Vagina (tissue), 2 donors: ENCODE data around the gene ANKRD7.

Experiments used
- POLR2A ChIP-seq, 2 donors: fragments of 450-650 bp; IDR thresholded peaks; one replicate each; pipeline ENCODE4 v1.6.1; 2017; ENCODE audit warnings: antibody characterized with exemption in 2 of 2, mild to moderate bottlenecking in 2 of 2, moderate library complexity in 2 of 2
- POLR2AphosphoS5 ChIP-seq, 2 donors: sonication (generic); formaldehyde crosslinking; IDR thresholded peaks; one replicate each; pipeline ENCODE4 v1.9.0; 2017; ENCODE audit warnings: antibody characterized with exemption in 2 of 2, mild to moderate bottlenecking in 2 of 2, low read depth in 1 of 2; ENCODE audit not compliant: insufficient read depth in 1 of 2
- TF ChIP-seq, protein P1 (sequence below), 3 experiments: fragments of 450-650 bp in 2 of 3; fragments of 200-600 bp in 1 of 3; sonication (generic) in 1 of 3; IDR thresholded peaks; one replicate each; pipeline ENCODE4 v1.5.1; 2017 to 2019; ENCODE audit warnings: antibody characterized with exemption in 3 of 3, mild to moderate bottlenecking in 2 of 3, moderate library complexity in 2 of 3

- TF ChIP-seq POLR2A (IDR thresholded peaks at IDR 0.05) (no peak), POLR2AphosphoS5 (IDR thresholded peaks at IDR 0.05; ENCODE audit: insufficient read depth in 1 of 2, low read depth in 1 of 2) (no peak)
- TF ChIP-seq, protein P1, sequence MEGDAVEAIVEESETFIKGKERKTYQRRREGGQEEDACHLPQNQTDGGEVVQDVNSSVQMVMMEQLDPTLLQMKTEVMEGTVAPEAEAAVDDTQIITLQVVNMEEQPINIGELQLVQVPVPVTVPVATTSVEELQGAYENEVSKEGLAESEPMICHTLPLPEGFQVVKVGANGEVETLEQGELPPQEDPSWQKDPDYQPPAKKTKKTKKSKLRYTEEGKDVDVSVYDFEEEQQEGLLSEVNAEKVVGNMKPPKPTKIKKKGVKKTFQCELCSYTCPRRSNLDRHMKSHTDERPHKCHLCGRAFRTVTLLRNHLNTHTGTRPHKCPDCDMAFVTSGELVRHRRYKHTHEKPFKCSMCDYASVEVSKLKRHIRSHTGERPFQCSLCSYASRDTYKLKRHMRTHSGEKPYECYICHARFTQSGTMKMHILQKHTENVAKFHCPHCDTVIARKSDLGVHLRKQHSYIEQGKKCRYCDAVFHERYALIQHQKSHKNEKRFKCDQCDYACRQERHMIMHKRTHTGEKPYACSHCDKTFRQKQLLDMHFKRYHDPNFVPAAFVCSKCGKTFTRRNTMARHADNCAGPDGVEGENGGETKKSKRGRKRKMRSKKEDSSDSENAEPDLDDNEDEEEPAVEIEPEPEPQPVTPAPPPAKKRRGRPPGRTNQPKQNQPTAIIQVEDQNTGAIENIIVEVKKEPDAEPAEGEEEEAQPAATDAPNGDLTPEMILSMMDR (IDR thresholded peaks at IDR 0.05), result no peak
Measured at GRCh38 chr7:118186501-118186900, 38.0 kb upstream of the ANKRD7 start.
